ENCODE data around the gene GAPT.

GRCh38 chr5:58501778-58502417, 10.7 kb downstream of the GAPT start:
- TF ChIP-seq CTCF (IDR thresholded peaks at IDR 0.05; ENCODE audit: low read length) (no peak), EZH2 (IDR thresholded peaks at IDR 0.05; ENCODE audit: borderline replicate concordance, low read length) (no peak)
